Effector CD4-positive, alpha-beta T cell (primary cell): ENCODE results near the gene HASPIN.

Experiments used
- DNase-seq: peaks from one replicate; pipeline ENCODE4 v3.0.0-alpha.2; 2020

Gene HASPIN

DNA sequence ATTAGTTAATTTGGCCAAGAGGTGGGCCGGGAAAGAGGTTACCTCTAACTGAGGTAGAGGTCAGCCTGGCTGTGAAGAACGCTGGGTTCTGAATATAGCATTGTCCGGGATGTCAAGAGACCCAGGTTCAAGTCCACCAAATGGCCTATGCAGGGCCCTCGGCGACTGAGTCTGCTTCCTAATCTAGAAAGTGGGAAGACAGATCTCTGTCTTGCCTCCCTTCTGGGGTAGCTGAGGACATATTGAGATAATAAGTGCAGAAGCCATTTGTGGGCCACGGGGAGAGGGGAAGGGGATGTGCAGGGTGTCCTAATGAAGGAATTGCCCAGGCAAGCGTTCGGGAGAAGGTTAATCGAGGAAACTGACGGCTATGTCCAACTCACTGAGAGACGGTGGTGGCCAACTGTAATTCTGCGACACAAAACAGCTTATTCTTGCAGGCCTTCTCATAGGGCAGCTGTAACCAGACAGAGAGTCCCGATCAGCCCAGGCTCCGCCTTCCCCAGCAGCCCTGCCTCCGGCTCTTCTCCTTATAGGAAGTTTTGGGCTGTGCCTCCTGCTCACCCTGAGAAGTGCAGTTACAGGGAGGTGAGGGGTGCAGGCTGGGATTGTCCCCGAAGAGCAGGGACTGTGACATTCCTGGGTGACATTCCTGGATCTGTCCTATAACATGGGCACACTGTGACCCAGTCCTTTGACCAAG lies 15.9 kb downstream of the HASPIN start:
- DNase-seq, result no peak

DNA sequence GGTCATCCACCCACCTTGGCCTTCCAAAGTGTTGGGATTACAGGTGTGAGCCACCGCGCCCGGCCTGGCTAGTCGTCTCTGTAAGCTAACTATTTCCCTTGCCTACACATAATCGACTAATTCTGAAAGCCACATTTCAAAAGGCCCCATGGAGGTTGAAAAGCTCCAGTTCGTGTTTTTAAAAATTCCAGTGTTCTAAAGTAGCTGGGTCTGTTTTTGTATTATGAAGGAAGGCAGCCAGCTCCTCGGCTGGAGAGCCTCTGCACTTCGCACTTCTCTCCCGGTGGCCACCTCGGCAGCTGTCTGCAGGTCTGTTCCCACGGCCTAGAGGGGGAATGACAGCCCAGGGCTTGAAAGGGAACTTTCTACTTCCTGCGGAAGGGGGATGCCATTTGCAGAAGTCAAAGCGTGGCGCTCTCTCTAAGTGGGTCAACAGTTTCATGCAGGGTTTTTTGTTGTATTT lies 16.9 kb downstream of the HASPIN start:
- no peak for DNase-seq

DNA sequence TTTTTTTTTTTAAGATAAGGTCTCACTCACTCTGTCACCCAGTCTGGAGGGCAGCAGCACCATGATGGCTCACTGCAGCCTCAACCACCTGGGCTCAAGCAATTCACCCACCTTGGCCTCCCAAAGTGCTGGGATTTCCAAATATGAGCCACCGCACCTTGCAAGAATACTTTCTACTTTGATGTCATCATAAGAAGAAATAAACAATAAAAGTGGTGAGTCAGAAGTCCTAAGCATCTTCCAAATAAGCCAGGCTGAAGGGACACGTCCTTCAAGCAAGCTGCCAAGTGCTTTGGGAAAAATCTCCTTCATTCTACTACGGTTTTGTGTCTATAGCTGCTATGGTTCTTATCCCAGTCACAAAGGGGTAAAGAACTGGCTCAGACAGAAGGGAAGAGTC lies 20.3 kb downstream of the HASPIN start:
- DNase-seq, result no peak

DNA sequence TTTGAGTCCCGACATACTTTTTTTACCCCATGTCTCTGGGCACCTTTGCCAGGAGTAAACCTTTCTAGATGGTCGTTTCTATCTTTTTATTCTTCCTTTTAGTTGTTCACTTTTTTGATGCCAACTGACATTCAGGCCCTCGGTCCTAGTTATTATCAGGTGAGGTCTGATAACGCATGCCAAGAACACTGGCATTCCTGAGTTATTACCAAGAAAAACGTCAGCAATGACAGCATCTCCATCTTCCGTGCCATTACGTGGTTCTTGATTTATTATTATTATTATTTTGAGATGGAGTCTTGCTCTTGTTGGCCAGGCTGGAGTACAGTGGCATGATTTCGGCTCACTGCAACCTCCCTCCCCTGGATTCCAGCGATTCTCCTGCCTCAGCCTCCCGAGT lies 21.4 kb downstream of the HASPIN start:
- no peak for DNase-seq

DNA sequence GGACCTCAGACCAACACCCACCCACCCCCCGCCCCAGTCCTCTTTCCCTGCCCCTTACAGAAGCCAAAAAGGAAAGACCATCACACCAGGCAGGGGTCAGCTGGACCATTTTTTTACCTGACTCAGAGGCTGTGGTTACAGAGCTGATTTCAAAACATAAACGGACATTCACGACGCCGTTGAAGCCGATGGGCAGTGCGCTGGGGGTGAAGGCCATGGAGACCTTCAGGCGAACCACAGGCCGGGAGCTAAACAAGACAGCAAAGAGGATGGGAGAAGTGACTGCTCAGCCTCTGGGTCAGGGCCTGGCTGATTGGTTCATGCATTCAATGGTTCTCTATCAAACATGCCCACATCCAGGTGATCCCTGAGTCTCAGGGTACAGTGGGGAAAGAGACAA lies 24.1 kb downstream of the HASPIN start:
- DNase-seq, result no peak

DNA sequence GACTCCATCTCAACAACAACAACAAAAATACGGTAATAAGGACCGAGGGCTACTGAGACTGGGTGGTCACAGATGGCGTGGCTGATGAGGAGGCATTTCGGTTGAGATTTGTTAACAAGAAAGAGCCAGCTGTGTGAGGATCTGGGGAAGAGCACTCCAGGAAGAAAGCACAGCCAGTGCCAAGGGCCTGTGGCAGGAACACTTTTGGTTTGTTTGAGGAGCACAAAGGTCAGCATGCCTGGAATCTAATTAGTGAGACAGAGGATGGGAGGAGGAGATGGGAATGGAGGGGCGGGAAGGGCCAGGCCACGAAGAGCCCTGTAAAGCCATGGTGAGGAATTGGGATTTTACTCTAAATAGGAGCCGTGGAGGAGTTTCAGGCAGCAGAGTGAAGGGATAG lies 24.9 kb downstream of the HASPIN start:
- no peak for DNase-seq

DNA sequence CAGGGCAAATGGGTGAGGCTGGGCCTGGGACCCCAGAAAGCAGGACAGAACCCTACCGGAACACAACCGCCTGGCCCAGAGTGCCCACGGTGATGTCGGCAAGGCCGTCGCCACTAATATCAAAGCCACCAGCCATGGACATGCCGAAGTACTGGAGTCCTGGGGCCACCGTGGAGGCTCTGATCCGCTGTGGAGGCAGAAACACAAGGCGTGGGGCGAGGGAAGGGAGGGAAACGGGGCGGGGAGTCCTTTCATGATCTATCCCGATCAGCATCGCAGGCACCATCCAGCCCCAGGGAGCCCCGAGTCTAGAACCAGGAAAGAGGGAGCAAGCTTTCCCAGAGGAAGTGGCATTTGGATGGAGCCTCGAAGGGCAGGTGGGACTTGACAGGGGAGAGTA lies 26.6 kb downstream of the HASPIN start:
- no peak for DNase-seq

DNA sequence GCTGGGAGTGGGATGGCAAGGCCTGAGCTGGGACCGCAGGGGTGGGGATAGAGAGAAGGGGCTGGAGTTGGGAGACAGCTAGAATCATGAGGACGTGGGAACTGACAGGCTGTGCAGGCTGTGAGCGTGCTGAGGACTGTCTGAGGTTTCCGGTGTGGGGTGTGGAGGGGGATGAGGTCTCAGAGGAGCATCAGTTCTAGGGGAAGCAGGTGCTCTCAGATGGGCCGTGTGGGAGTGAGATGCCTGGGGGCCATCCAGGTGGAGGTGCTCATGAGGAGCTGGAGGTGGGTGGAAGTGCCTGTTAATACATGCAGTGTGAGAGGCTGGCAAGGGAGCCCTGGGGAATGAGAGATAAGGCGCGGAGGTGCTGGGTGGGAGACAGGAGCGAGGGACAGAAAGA lies 27.2 kb downstream of the HASPIN start:
- peak; percentile 23 for DNase-seq

DNA sequence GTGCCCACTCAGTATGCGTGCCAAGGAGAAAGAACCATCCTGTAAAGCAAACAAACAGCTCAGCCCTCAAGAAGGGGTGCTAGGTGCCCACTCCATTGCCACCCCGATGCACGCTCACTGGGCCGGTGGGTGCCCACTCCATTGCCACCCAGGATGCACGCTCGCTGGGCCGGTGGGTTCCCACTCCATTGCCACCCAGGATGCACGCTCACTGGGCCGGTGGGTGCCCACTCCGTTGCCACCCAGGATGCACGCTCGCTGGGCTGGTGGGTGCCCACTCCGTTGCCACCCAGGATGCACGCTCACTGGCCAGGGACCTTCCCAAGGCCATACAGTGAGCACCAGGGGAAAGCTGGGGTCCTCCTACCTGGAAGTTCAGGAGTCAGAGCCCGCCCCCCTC lies 28.1 kb downstream of the HASPIN start:
- no peak for DNase-seq

DNA sequence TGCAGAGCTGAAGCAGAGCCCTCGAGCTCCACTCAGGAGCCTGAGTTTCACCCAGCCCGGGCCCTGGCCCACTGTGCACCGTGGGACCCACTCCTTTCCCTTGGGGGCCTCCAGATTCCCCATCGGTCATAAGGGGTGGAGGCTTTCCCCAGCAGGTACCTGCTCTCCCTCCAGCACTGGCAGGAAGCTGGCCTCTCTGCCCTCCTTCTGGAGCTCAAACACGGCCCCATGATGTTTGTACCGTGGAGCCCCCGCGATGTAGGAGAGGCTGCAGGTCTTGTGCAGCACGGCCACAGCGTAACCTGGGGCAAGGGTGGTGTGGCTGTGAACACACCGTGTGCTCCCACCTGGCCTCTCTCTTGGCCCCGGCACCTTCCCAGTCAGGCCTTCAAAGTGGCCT lies 29.9 kb downstream of the HASPIN start:
- no peak for DNase-seq

DNA sequence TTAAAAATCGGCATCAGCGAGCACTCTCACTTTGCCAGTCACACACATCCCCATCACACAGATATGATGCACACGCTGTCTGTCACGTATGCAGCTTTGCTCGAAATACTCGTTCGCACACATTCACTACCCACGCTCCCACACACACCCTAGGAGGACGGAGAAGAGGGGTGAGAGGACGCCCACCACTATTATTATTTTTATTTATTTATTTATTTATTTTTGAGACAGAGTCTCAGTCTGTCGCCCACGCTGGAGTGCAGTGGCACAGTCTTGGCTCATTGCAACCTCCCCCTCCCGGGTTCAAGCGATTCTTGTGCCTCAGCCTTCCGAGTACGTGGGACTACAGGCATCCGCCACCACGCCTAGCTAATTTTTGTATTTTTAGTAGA lies 30.4 kb downstream of the HASPIN start:
- no peak for DNase-seq

DNA sequence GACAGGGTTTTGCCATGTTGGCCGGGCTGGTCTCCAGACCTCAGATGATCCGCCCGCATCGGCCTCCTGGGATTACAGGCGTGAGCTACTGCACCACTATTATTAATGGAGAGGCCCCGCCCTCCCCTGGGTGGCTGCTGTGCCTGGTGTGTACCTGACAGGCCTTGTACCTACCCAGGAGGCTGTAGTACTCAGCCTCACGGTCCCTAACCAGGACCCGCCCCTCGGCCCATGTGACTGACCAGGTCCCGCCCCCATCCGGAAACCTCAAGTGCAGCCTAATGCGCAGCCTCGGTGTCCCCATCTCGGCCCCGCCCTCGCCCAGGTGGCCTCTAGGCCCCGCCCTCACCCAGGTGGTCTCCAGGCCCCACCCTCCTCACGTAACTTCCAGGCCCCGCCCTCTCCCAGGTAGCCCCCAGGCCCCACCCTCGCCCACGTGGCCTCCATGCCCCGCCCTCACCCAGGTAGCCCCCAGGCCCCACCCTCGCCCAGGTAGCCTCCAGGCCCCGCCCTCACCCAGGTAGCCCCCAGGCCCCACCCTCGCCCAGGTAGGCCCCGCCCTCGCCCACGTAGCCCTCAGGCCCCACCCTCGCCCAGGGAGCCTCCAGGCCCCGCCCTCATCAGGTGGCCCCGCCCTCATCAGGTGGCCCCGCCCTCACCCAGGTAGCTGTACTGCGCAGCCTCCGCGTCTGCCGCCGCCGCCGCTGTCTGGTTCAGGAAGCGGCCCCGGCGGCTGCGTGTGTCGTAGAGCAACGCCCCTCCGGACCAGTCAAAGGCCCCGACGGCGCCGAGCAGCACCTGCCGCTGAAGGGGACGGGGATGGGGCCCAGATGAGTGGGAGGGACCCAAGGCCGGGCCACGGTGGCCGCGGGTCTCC lies 31.0 kb downstream of the HASPIN start:
- peak; percentile 76 for DNase-seq

DNA sequence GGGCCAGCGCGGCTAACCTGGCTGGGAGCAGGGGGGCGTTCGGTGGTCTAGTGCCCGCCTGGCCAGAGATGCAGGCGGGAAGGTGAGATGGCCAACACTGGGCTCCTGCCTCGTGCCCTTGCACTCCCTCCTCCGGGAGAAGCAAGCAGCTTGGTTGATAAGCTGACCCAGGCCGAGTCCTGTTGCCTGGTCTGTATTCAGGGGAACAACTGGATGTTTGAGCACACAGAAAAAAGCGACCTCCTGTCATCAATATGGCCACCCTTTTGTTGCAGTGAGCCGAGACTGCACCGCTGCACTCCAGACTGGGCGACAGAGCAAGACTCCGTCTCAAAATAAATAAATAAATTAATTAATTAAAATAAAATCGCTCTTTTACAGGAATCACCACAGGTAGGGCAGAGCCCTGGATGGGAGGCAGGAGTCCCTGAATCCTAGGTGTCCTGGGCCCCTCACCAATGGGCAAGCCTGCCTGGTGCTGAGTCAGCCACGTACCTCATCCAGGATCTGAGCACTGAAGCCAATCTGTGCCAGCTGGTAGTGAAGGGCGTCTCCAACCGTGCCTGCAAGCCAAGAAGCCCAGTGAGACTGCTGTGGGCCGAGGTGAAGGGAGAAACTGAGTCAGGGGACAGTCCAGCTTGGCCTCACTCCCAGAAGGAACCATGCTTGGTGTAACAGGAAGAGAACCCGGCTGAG lies 31.8 kb downstream of the HASPIN start:
- DNase-seq, result no peak

DNA sequence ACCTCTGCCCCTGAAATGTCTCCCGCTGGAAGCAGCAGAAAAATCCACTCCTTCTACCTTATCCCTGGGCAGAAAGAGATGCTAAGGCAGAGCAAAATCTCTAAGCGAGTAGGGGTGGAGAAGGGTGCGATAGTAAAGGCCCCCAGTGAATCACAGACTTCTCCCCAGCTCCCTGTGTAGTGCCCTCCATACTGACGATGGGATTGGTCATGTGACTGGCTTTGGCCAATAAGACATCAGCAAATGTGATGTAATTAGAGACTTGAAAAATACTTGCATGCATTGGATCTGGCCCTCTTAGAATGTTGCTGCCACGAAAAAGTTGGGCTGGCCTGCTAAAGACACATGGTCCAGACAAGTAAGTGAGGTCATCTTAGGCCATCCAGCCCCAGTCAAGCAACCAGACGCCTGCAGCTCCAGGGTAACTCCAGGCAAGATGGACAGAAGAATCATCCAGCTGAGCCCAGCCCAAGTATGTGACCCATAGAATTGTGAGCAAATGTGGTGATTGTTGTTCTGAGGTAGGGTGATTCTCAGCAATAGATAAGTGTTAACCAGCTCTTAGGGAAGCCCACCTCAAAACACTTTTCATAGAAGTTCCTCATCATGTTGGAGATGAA lies 36.0 kb downstream of the HASPIN start:
- no peak for DNase-seq

DNA sequence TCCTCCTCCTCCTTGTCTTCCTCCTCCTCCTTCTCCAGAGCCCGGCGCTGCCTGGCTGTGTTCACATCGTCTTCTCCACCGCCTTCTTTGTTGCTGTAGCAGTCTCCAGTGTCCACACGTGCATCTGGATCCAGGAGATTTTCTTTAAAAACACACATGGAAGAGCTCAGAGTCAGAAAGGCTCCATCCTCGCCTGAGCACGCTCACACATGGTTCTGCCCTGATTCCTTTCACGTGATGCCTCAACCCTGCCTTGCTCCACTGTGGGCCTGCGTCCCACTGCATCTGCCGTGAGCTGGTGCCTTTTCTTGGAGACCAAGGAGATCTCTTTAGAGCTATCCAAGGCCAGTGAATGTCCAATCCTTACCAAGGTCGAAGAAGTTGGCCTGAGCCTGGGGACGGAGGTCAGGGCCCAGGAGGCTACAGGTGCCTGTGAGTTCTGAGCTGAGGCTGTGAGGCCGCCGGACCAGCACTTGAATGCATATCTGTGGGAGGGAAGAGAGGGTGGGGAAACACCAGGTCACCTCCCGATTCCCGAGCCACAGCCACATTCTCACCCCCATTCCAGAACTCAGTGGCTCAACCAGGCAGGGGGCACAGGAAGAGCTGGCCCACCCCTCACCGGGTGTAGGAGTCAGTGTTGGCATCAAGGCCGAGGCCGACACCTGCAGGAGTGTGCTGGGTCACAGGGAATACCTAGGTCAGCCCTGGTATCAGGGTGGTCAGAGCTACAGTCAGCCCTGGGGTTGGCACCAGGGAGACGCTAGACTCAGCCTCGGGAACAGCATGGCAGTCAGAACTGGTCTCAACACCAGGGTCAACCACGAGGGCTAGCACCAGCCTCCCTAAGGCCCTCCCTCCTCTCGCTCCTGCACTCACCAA lies 37.6 kb downstream of the HASPIN start:
- no peak for DNase-seq

DNA sequence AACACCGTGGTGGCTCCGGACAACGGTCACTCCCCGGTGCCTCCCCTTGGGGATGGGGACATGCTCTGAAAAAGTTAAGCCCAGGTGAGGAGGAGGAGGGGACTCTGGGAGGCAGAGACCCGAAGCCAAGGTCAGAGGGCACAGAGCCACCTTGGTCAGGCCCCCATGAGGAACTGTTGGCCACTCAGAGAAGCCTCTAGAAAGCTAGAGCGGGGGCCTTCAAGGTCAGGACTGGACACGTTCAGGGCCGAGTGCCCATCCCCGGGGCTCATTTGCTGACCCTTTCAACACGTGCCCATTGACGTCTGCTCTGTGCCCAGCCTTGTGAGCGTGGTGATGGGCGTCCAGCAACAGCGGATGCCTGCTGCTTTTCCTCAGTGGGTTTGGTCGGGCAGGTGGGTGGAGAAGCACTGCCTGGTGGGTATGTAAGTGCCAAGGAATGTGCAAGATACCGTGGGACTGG lies 38.2 kb downstream of the HASPIN start:
- no peak for DNase-seq

DNA sequence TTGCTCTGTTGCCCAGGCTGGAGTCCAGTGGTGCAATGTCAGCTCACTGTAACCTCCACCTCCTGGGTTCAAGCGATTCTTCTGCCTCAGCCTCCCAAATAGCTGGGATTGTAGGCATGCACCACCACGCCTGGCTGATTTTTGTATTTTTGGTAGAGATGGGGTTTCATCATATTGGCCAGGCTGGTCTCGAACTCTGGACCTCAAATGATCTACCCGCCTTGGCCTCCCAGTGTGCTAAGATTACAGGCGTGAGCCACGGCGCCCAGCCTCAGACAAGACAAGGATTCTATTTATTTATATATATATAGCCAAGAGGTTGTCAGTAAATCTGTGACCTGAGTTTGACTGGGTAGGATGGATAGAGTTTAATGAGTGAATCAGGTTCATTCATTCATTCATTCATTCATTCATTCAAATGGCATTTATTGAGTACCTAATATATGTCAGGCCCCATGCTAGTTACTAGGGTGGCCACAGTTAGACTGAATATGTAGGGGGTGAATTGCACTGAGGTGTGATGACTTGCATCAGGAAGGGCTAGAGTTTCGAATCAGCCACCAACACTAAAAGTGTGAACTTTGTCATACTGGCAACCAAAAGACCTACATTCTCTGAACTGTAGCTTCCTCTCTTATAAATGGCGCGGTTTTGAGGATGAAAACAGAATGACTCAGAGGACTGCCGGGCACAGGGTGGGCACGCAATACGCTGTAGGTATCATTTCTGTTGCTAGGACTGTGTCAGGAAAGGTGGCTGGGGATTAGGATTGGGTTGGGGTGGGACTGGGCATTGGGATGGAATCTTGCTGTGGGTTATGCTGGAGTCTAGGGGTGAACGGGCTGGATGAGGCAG lies 39.4 kb downstream of the HASPIN start:
- DNase-seq, result no peak

DNA sequence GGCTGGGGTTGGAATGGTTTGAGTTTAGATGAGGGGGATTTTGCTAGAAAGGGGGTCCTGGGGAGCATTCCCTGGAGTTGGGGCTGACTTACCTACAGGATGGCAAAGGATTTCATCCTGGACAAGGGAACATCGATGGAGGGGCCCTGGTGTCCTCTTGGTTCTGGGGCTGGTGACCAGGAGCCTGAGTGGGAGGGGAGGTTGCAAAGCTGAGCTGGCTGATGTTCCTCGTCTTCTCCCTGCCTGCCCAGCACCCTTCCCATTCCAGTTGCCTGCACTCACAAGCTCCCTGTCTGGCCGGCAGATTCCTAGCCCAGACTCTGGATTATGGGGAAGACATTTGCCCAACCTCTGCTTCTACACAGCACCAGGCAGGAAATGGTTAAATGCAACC lies 40.1 kb downstream of the HASPIN start:
- no peak for DNase-seq

DNA sequence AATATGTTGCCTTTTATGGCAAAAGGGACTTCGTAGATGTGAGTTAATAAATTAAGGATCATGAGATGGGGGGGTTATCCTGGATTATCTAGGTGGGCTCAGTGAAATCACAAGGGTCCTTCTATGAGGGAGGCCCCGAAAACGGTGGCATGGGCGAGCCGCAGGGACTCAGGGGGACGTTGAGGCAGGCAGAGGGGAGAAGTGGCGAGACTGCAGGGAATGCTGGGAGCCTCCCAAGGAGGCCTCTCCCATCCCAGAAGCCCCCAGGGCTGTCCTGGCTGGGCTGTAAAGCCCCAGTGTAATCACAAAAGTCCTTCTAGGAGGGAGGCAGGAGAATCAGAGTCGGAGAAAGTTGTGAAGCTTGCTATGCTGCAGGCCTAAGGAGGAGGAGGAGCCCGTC lies 42.3 kb downstream of the HASPIN start:
- DNase-seq, result no peak

DNA sequence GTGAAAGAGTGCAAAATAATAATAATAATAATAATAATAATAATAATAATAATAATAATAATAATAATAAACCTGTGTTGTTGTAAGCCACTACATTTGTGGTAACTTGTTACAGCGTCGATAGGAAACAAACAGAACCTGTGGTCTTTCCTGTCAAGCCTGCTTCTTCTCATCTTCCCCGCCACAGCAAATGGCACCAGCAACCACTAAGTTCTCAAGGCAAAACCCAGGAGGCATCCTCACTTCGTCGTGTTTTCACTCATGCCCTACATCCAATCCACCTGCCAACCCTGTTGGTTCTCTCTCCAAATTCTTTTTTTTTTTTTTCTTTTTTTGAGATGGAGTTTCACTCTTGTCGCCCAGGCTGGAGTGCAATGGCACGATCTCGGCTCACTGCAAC lies 43.1 kb downstream of the HASPIN start:
- no peak for DNase-seq

DNA sequence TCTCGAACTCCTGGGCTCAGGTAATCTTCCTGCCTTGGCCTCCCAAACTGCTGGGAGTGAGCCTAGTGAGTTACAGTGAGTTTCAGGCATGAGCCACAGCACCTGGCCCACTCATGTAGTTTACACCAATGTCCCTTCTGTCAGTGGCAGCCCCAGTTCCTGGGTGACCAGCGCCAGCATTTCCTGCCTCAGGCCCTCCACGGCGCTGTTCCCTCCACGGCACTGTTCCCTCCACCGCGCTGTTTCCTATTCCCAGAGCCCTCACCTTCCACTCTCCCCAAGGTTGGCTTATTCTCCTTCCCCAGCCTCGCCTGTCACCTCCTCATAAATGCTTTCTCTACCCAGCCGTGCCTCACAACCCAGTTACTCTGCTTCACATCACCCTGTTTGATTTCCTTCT lies 44.6 kb downstream of the HASPIN start:
- DNase-seq, result no peak
